VCaP (cell line): Measurements from ENCODE around the gene SLC29A4.
"Not testable (repeated sequence)": the region's sequence is repeated elsewhere in the genome, so short reads cannot be mapped to it uniquely, and the experiment has no call there.

Experiments used
- H3K27ac ChIP-seq: fragments of 450-650 bp; 2 replicates; pipeline ENCODE4 v1.5.1; 2017
- CTCF ChIP-seq: fragments of 450-650 bp; conservative IDR thresholded peaks from 2 replicates; pipeline ENCODE4 v1.5.1; 2017; ENCODE audit warnings: mild to moderate bottlenecking, moderate library complexity

Gene SLC29A4

GRCh38 chr7:5322621-5323410, 40.1 kb downstream of the SLC29A4 start:
- TF ChIP-seq CTCF, result no peak
- H3K27ac ChIP-seq, result no peak overlapping the region

GRCh38 chr7:5323800-5324781, 41.3 kb downstream of the SLC29A4 start:
- not testable (repeated sequence) for H3K27ac ChIP-seq

- no peak overlapping the region for H3K27ac ChIP-seq
- no peak for TF ChIP-seq CTCF
These were observed 42.2 kb downstream of the SLC29A4 start for GRCh38 chr7:5324961-5325360.

GRCh38 chr7:5330288-5330687, 47.5 kb downstream of the SLC29A4 start:
- TF ChIP-seq CTCF, result no peak
- no peak overlapping the region for H3K27ac ChIP-seq

- TF ChIP-seq CTCF, result no peak
- no peak overlapping the region for H3K27ac ChIP-seq
These were observed 49.8 kb downstream of the SLC29A4 start for GRCh38 chr7:5332579-5332978.

- TF ChIP-seq CTCF, result no peak
- H3K27ac ChIP-seq, result no peak overlapping the region
These were observed 50.6 kb downstream of the SLC29A4 start for GRCh38 chr7:5333121-5334045.

GRCh38 chr7:5334671-5335070, 51.9 kb downstream of the SLC29A4 start:
- no peak for TF ChIP-seq CTCF

More at GRCh38 chr7:5334671-5335070, 51.9 kb downstream of the SLC29A4 start:
- H3K27ac ChIP-seq, result no peak overlapping the region
